Hepatocyte (in vitro differentiated cells): ENCODE results near the gene ANKRD11.

ENCODE experiments used
- CTCF ChIP-seq: fragments of 200-600 bp; sonication (generic); IDR thresholded peaks from 2 replicates; pipeline ENCODE4 v1.5.1; 2016; ENCODE audit warnings: antibody characterized with exemption, mild to moderate bottlenecking; ENCODE audit not compliant: poor library complexity
- EZH2 ChIP-seq: fragments of 200-600 bp; sonication (generic); IDR thresholded peaks from 2 replicates; pipeline ENCODE4 v1.6.1; 2016; ENCODE audit warnings: antibody characterized with exemption, mild to moderate bottlenecking, borderline replicate concordance
- EZH2phosphoT487 ChIP-seq: fragments of 200-600 bp; sonication (generic); IDR thresholded peaks from one replicate; pipeline ENCODE4 v1.6.1; 2018; ENCODE audit warnings: antibody characterized with exemption, mild to moderate bottlenecking, low read depth, moderate library complexity; ENCODE audit not compliant: unreplicated experiment, severe bottlenecking

- TF ChIP-seq CTCF (no peak), EZH2 (no peak), EZH2phosphoT487 (no peak)
These were observed 146.6 kb downstream of the ANKRD11 start for GRCh38 chr16:89343501-89344457.
